ENCODE results near the gene CYTH1.
"Not testable (repeated sequence)": the region's sequence is repeated elsewhere in the genome, so short reads cannot be mapped to it uniquely, and the experiment has no call there.

CYTH1 gene

DNA sequence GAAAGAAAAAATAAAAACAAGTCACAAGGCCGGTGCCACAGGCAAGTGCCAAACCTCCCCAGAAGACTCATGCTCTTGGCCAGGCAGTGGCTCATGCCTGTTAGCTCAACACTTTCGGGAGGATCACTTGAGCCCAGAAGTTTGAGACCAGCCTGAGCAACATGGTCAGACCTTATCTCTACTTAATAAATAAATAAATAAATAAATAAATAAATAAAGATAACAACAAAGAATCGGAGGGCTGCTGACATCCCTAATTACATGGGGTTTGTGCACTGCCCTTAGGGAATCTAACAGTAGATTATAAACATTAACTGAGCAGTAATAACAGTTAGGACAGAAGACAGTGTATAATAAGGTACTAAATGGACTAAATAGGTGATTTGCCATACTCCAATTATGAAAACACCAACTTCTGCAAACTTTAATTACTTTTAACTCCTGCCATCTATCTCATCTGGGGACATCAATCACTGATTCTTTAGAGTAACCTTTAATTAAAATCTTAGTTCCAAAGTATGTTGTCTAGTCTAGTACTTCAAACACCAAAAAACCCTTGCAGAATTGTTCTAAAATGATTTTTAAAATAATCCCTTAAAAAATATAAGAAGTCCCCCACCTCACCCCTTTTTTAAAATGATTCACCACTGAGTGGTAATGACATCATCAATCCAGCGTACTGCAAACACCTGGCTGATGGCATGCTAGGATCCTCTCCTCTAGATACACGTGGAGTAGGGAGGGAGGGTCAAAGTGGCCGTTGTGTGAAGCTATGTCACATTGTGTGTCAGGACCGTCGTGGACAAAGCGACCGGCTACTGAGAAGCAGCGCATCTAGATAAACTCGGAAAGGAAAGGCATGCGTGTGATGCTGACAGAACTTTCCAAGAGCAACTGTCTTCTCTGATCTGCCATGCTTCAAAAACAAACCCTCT, 28.5 kb downstream of the CYTH1 start:
- H3F3A ChIP-seq (ENCODE audit: insufficient read depth, low read length) = no peaks in the 10 kb centered on the region
- H3K9me2 ChIP-seq (ENCODE audit: low read depth, low read length) = no peaks in the 10 kb centered on the region
- peaks cover 2% of the 10 kb centered on the region; the same call in 1 of the 2 replicates for H3K27me3 ChIP-seq (ENCODE audit: insufficient read depth, low read length)
- no peaks in the 10 kb centered on the region for H3K36me3 ChIP-seq (ENCODE audit: insufficient read depth, low read length)
- no peaks in the 10 kb centered on the region for H3K79me2 ChIP-seq (ENCODE audit: insufficient read depth, low read length)
- H4K20me1 ChIP-seq (ENCODE audit: insufficient read depth, low read length) = no peaks in the 10 kb centered on the region
- H2AFZ ChIP-seq (ENCODE audit: low read length) = no peak overlapping the region
- no peaks in the 10 kb centered on the region for H3K9me3 ChIP-seq (ENCODE audit: low read length)
- H3K27ac ChIP-seq (ENCODE audit: low read depth, low read length, poor library complexity, severe bottlenecking) = no peak overlapping the region
- TF ChIP-seq, protein P1, sequence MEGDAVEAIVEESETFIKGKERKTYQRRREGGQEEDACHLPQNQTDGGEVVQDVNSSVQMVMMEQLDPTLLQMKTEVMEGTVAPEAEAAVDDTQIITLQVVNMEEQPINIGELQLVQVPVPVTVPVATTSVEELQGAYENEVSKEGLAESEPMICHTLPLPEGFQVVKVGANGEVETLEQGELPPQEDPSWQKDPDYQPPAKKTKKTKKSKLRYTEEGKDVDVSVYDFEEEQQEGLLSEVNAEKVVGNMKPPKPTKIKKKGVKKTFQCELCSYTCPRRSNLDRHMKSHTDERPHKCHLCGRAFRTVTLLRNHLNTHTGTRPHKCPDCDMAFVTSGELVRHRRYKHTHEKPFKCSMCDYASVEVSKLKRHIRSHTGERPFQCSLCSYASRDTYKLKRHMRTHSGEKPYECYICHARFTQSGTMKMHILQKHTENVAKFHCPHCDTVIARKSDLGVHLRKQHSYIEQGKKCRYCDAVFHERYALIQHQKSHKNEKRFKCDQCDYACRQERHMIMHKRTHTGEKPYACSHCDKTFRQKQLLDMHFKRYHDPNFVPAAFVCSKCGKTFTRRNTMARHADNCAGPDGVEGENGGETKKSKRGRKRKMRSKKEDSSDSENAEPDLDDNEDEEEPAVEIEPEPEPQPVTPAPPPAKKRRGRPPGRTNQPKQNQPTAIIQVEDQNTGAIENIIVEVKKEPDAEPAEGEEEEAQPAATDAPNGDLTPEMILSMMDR (IDR thresholded peaks at IDR 0.05; ENCODE audit: low read length) = no peak
- TF ChIP-seq EZH2 (IDR thresholded peaks at IDR 0.05; ENCODE audit: borderline replicate concordance, low read length) = no peak
- H3K4me1 ChIP-seq (ENCODE audit: insufficient read depth, low read length, severe bottlenecking) = peaks cover 3% of the 10 kb centered on the region
- no peak overlapping the region for H3K4me2 ChIP-seq (ENCODE audit: low read length)
- no peak overlapping the region for H3K9ac ChIP-seq (ENCODE audit: low read length)
- H3K4me3 ChIP-seq (ENCODE audit: low read depth, low read length, poor library complexity, severe bottlenecking) = no peak overlapping the region

DNA sequence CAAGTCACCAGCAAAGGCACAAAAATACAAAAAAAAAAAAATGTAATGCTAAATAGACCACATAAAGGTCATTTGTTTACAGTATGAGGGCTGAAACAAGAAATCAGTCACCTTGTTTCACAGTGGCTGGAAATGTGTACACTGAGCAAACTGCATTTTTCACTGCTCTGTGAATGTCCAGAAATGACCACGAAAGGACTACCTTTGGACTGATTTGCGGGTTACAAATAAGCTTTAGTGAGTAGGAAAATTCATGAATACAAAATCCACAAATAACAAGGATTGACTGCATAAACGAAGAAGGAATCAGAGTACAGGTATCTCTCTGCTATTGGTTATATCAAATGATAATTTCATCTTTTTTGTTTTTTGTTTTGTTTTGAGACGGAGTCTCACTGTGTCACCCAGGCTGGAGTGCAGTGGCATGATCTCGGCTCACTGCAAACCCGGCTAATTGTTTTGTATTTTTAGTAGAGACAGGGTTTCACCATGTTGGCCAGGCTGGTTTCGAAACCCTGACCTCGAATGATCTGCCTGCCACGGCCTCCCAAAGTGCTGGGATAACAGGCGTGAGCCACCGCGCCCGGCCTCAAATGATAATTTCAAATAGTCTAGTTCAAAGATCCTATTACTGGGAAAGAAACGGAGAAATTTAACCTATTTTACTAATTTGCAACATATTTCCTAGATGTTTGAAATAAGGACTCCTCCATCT, 30.5 kb downstream of the CYTH1 start:
- Histone ChIP-seq H3K27ac (ENCODE audit: low read depth, low read length, poor library complexity, severe bottlenecking) (no peak overlapping the region), H3F3A (ENCODE audit: insufficient read depth, low read length) (no peaks in the 10 kb centered on the region), H3K9me2 (ENCODE audit: low read depth, low read length) (no peaks in the 10 kb centered on the region), H4K20me1 (ENCODE audit: insufficient read depth, low read length) (no peaks in the 10 kb centered on the region), H3K79me2 (ENCODE audit: insufficient read depth, low read length) (no peaks in the 10 kb centered on the region), H3K9me3 (ENCODE audit: low read length) (no peaks in the 10 kb centered on the region), H3K27me3 (ENCODE audit: insufficient read depth, low read length) (no peaks in the 10 kb centered on the region; the same call in 1 of the 2 replicates), H3K4me2 (ENCODE audit: low read length) (no peak overlapping the region), H3K4me1 (ENCODE audit: insufficient read depth, low read length, severe bottlenecking) (peaks cover 3% of the 10 kb centered on the region), H3K9ac (ENCODE audit: low read length) (no peak overlapping the region), H3K4me3 (ENCODE audit: low read depth, low read length, poor library complexity, severe bottlenecking) (no peak overlapping the region), H3K36me3 (ENCODE audit: insufficient read depth, low read length) (no peaks in the 10 kb centered on the region), H2AFZ (ENCODE audit: low read length) (no peak overlapping the region)
- TF ChIP-seq EZH2 (IDR thresholded peaks at IDR 0.05; ENCODE audit: borderline replicate concordance, low read length) = no peak
- TF ChIP-seq, protein P1 (IDR thresholded peaks at IDR 0.05; ENCODE audit: low read length) = no peak

DNA sequence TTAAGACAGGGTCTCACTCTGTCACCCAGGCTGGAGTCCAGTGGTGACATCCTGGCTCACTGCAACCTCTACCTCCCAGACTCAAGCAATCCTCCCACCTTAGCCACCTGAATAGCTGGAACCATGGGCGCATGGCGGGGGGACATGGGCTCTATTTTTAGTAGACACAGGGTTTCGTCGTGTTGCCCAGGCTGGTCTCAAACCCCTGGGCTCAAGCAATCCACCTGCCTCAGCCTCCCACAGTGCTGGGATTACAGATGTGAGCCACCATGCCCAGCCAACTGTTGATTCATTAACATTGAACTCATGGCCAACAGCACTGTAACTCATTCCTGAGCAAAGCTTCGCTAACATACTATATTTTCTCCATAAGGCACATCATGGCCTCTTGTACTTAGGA, 31.1 kb downstream of the CYTH1 start:
- H3K9me2 ChIP-seq (ENCODE audit: low read depth, low read length); H3F3A ChIP-seq (ENCODE audit: insufficient read depth, low read length); H3K27ac ChIP-seq (ENCODE audit: low read depth, low read length, poor library complexity, severe bottlenecking); H3K4me3 ChIP-seq (ENCODE audit: low read depth, low read length, poor library complexity, severe bottlenecking); H3K9me3 ChIP-seq (ENCODE audit: low read length); H3K9ac ChIP-seq (ENCODE audit: low read length); H3K4me1 ChIP-seq (ENCODE audit: insufficient read depth, low read length, severe bottlenecking); H3K4me2 ChIP-seq (ENCODE audit: low read length); H2AFZ ChIP-seq (ENCODE audit: low read length); H4K20me1 ChIP-seq (ENCODE audit: insufficient read depth, low read length); H3K79me2 ChIP-seq (ENCODE audit: insufficient read depth, low read length); H3K27me3 ChIP-seq (ENCODE audit: insufficient read depth, low read length); H3K36me3 ChIP-seq (ENCODE audit: insufficient read depth, low read length): not testable (repeated sequence)
